Hypothalamus (tissue), 51 donors: ENCODE results near the gene CASKIN2.
A peak's percentile ranks its signal among the peaks of the same experiment; 100 is the strongest.
"Not testable (repeated sequence)": the region's sequence is repeated elsewhere in the genome, so short reads cannot be mapped to it uniquely, and the experiment has no call there.

Source experiments
- DNase-seq, 51 donors: peaks; one replicate each; lab custom pipeline; 2025; lab: John Stamatoyannopoulos, UW

Gene CASKIN2

DNA sequence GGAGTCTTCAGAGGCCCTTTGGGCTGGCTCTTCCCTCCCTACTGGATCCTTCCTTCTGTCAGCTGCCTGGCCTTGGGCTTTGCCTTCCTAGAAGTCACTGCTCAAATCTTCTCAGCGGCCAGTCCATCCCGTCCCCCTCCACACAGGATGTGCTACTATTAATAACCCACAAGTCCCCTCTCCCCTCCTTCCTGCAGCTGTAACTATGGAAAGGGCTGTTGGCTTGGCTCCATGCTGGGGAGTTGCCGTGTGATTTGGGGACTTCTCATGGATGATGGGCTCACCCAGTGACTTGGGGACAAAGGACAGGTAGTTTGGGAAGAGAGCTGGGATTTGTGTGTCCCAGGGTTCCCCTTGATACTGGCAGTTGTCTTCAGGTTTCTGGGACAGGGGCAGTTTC lies 39.5 kb downstream of the CASKIN2 start:
- peak in 2 of 51 donors; percentile 57 to 63 for DNase-seq

DNA sequence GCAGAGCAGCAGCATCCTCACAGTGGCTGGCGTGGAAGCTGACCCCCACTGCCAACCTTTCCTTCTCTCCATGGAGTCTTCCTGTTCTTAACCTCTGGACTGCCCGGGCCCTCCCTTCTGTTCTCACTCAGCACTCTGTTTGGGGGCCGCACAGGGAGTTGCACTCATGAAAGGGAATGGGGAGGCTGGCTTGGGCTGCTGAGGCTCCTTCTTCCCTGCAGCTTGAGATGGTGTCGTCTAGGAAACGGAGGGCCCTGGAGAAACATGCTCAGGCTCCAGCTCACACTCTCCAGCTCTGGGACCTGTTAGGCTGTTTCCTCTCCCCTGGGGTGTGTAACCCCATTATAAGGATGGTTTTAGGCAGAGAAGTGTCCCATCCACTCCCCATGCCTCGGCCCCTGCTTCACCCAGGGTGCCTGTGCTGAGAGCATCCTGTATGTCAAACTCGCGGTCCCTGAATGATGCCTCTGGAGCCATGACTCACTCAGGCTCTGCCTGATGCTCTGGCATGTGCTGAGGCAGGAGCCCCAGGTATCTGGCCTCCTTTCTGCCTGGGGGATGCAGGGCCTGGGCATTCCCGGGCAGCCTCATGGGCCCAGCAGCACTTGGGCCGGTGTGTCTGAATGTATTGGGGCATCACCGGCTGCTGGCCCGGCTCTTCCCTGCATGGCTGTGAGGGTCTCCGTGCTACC lies 40.0 kb downstream of the CASKIN2 start:
- DNase-seq = peak in 15 of 51 donors; percentile 17 to 70 (median 40)

DNA sequence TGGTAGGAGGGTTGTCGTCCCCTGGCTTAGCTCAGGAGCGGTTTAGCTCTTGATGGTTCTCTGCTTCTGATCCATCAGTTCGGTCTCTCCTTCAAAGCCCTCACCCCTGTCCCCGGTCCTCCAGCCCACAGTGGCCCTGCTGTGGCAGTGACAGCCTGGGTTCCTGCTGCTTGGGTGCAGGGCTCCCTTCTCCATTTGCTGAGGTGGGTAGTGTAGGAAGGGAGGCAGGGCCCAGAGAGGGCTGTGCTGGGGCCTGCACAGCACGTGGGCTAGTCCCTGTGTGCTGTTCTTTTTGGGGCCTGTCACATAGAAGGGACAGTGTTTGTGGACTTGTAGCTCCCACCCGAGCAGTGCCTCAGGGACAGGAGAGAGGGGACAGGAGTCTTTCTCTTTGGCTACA lies 40.6 kb downstream of the CASKIN2 start:
- DNase-seq = no peak

DNA sequence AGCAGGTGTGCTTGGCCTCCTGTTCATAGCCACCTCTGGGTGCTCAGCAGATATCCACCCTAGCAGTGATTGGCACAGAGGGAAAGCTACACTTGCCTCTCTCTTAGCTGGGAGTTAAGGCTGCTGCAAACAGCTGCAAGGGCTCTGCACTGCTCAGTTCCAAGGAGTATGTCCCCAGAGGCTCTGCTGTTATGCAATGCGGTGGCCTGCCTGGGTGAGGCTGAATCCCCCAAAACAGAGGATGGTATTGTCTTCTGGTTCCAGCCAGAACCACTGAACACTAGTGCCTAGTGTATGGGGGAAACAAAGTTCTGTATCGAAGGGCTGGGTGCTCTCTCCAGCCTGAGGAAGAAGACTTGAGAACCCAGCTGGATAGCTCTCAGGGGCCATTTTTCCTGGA lies 42.1 kb downstream of the CASKIN2 start:
- peak in 18 of 51 donors; percentile 16 to 66 (median 35) for DNase-seq

DNA sequence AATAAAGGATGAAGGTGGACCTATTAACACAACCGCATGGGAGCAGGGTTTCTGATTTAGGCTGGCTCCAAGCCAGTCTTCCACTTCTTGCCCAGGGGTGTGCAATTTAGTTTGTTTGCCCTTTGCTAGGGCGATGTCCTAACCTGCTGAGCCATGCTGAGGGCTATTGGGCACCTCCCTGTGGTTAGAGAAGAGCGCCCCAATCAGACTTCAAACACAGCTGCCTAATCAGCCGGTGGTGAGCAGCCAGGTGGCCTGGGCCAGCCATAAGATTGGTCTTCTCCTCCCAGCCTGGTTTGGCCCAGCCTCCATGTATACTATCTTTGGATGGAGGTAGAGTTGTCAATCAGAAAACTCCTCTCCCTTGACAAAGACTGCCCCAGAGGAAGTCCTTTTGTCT lies 43.2 kb downstream of the CASKIN2 start:
- no peak for DNase-seq

DNA sequence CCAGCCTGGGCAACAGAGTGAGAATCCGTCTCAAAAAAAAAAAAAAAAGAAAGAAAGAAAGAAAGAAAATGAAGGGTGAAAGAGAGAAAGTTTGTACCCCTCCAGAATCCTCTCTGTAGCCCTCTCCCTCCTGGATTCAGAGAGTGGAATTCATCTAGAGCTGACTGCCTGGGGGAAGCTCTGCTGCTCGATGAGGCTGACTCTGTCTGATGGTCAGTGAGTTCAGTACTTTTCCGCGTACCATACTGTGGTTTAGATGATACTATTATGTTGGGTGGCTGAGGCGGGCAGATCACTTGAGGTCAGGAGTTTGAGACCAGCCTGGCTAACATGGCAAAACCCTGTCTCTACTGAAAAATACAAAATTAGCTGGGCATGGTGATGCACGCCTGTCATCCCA lies 44.1 kb downstream of the CASKIN2 start:
- DNase-seq = no peak

DNA sequence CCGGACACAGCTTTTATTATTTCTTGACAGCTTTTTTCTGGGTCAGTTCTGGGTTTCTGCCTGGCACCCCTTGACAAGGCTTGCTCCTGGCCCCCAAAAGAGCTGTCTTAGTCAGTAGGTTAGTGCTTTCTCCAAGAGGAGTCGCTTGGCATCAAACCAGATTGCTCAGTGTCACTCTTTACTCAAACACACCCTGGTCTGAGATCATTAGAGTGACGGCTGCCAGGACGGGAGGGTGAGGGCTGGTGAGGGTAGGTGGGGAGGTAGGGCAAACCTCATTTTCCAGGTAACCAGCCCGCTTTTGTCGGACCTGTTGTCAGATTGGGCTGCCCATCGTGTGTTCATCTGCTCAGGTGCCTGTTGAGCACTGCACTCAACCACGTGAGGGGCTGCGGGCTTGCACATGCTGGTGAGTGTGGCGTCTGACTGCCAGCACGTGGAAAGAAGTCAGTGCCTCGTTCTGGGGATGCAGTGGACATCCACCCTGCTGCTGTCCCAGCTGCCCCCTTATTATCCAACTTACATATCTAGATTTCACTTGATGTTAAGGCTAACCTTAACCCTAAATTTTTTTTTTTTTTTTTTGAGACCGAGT lies 46.5 kb downstream of the CASKIN2 start:
- DNase-seq = no peak

DNA sequence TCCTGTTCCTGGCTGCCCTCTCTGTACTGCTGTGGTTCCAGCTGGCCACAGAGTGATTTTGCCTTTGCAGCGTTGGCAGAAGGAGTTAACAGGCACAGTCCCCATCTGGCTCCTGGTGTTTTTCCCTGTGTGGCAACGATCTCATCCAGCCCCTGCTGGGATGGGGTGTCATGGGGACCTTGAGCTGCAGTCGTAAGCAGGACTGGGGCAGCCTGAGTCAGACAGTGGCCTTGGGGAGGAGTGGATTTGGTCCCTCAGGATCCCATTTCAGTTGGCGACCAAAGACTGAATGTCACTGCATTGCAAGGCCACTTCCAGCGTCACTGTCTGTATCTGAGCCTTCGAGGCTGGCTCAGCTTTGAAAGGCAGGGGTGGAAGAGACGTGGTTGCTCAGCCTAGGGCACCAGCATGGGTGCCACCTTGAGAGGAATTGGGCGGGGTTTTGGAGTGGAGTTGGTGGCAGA lies 47.0 kb downstream of the CASKIN2 start:
- peak in 19 of 51 donors; percentile 22 to 64 (median 38) for DNase-seq

DNA sequence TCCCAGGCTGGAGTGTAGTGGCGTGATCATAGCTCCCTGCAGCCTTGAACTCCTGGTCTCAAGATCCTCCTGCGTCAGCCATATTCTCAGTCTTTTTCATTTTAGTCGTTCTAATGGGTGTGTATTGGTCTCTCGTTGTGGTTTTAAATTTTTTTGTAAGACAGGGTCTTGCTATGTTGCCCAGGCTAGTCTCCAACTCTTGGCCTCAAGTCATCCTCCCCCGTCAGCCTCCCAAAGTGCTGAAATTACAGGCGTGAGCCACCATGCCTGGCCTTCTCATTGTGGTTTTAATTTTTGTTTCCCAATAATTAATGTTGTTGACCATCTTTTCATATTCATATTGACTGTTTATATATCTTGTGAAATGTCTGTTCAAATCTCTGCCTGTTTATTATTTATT lies 50.3 kb downstream of the CASKIN2 start:
- no peak for DNase-seq

DNA sequence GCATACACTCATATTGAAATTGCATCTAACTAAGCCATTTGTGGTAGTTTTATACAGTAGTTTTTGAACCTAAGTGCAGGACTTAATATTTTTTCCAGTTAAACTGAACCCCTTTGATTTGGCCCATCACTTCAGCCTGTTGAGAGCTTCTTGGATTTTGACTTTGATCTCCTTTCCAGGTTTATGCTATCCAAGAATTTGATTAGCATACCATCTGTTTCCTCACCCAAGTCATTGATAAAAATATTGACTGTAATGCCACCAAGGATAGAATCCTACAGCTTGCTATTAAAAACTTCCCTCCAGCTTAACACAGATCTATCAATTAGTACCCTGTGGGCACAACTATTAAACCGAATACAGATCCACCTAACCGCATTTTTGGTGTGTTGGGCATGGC lies 51.7 kb downstream of the CASKIN2 start:
- DNase-seq = no peak

DNA sequence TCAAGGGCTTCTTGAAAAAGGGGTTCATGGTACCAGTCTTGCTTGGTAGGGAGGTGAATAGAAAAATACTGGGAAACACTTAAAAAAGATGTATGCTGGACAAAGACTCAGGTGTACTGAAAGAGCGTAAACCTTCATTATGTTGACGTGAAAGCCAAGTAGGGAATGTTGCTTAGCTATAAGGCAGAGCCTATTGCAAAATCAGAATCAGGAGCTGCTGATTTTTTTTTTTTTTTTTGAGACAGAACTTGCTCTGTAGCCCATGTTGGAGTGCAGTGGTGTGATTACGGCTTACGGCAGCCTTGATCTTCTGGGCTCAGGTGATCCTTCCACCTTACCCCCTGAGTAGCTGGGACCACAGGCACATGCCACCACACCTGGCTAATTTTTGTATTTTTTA lies 55.0 kb downstream of the CASKIN2 start:
- no peak for DNase-seq

DNA sequence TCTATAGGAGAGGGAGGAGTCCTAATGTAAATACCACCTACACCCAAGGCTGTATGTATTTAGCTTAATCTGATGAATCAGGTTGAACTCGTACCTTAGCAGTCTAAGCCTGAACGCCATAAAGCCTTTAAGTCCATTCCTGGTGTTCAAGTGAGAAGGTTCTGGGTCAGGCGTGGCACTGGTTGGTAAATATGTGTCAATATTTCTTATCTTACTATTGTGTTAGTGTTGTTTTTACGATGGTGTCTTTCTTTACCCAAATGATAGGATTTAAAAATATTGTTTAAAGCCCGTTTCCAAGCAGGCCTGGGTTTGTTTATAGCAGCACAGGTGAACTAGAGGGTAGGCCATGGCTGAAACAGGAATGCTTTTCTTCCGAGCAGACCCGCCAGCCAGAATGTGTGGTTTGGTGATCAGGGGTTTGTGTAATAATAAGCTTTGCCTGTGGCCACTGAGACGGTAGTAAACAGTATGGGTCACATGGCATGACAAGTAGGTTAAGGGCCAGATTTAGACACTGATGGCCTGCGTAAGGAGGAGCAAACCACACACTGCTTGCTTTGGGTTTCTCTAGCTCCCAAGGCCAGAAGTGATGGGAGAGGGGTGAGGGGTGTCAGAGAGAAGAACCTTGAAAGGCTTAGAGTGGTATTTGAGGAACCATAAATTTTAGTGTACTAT lies 55.6 kb downstream of the CASKIN2 start:
- peak in 7 of 51 donors; percentile 11 to 29 (median 24) for DNase-seq

DNA sequence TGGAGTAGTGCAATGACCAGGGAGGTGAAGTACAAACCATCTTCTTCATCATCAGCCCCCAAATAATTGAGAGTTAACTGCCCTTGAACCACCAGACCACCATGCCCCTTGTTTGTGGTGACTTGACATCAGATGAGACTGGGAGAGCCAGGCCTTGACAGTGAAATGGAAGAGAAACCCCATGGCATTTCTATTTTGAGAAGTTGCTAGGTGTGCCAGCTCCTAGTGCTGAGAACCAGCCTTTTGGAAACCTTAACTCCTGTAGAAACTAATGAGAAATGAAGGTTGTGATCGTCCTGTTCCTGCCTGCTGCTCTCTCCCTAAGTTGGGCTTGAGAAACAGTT lies 56.1 kb downstream of the CASKIN2 start:
- DNase-seq = no peak

DNA sequence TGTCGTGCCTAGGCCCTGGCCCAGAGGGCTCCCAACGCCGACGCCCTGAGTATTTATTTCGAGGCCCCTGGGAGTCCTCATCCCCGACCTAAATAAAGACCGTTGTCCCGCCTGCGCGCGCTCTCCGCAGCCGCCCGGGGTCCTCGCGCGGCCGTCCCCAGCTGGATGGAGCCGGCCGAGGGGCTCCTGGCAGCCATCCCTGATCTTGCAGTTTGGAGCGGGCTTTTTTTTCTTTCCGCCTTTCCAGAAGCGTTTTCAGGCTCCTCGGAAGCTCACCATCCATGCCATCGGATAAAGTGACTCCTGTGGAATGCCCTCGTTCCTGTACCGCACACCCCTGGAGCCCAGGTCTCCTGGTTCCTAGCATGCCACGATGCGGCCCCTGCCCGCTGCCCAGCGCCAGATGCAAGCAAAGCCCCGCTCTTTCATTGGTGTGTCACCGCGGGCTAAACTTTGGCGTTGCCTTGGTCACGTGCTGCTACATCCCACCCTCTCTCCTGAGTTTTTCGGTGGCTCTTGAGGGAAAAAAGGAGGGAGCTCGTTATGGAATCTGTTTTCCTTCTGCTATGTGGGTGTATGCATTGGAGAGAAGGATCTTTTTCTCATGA lies 58.2 kb downstream of the CASKIN2 start:
- DNase-seq = peak in 34 of 51 donors; percentile 11 to 76 (median 48)

DNA sequence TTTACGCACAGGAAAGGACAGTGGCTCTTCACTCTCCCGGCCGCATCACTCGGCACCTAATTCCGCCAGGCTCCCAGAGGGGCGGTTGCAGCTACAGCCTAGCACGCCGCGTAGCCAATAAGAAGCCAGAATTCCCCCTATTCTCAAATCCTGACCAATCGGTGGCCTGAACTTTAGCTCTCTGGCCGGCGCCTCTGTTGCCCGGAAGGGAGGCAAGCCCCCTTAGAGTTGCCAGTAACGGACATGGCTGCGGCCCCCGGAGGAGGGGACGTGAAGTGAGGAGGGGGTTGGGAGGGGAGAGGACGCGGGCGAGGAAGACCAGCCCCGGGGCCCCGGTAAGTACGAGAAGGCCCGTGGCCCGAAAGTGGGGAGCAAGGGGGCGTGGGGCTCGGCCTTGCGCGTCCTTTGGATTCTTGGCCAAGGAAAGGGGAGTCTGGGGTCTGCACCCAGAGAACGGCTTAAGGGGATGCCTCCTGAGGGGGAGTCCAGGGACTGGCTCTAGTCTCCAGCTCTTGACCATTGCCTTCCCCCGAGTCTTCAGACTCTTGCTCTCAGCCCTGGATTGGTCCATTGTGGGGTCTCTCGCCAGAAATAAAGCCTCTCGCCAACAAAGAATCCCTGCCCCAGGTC lies 58.8 kb downstream of the CASKIN2 start, which contains the start of gene TMEM94:
TMEM94 (plus strand) TSS at position 219 of the 630 bp plus-strand sequence. CDS start 15,271 bp downstream, outside the sequence.
- peak; percentile 50 to 98 (median 95) for DNase-seq

DNA sequence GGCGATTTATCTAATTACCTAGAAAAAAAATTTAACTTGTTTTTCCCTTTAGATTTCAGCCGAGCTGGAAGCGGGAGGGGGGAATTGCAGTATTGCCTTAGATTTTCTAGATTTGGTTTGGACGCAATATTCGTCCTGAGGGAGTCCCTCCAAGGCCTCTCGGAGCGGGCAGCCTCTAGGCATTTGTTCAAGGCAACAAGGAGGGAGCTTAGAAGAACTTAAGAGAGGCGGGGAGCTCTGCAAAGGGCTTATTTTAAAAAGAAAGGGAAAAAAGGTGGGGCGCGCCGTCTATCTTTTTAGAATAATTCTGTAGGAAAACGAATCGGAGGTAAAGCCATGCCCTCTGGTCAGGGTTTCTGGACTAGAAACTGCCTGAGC lies 59.3 kb downstream of the CASKIN2 start:
- DNase-seq = peak in 1 of 51 donors; percentile 71

DNA sequence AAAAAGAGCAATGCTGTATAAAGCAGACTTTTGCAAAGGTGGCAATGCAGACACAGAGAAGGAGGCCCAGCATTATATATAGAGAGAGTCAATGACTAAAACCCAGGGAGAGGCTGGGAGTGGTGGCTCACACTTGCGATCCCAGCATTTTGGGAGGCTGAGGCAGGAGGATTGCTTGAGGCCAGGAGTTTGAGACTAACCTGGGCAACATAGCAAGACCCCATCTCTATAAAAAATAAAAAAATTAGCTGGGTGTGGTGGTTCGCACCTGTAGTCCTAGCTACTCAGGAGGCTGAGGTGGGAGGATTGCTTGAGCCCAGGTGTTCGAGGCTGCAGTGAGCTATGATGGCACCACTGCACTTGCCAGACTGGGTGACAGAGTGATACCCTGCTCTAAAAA lies 60.7 kb downstream of the CASKIN2 start:
- DNase-seq = not testable (repeated sequence)

DNA sequence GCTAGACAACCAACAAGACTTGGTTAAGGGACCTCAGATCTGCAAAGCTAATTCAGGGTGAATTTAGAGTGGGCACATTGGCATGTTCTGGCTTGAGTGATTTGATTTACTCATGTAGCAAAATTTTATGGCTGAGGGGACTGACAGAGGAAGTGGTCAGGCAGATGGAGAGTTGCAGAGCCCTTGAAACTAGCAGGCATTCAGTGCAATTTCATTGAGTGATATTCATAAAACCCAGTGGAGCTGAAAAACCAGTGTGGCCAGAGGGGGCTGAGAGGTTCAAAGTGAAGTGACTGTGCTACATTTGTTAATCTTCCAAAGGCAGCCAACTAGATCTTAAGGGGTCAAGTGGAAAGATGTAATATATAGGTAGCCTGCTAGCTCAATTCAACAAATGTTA lies 61.1 kb downstream of the CASKIN2 start:
- no peak for DNase-seq

DNA sequence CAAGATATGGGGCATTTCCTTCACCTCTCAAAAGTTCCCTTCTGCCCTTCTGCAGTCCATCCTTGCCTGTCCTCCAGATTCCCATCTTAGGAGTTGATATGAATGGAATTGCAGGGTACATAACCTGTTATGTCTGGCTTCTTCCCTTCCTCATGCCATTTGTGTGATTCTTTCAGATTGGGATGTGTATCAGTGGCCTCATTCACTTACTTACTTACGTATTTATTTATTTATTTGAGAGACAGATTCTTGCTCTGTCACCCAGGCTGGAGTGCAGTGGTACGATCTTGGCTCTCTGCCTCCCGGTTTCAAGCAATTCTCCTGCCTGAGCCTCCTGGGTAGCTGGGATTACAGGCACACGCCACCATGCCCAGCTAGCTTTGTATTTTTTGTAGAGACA lies 65.1 kb downstream of the CASKIN2 start:
- DNase-seq = no peak
